GM20000 (cell line): ENCODE results near the gene TMEM220.
A peak's percentile ranks its signal among the peaks of the same experiment; 100 is the strongest.

Source experiments
- DNase-seq: peaks from one replicate; pipeline ENCODE4 v3.0.0; 2012; ENCODE audit warnings: low spot score
- CTCF ChIP-seq: IDR thresholded peaks from 2 replicates; pipeline ENCODE4 v1.5.1; 2012; ENCODE audit warnings: mild to moderate bottlenecking, control low read depth; ENCODE audit errors: extremely low read depth, missing control alignments

The TMEM220 gene

GRCh38 chr17:10687499-10687898 lies 42.3 kb downstream of the TMEM220 start:
- DNase-seq = no peak
- TF ChIP-seq CTCF = no peak

GRCh38 chr17:10683853-10684252 lies 46.0 kb downstream of the TMEM220 start:
- peak; percentile 16 for DNase-seq

GRCh38 chr17:10681866-10682446 lies 47.9 kb downstream of the TMEM220 start:
- no peak for TF ChIP-seq CTCF
- DNase-seq = no peak

More at GRCh38 chr17:10683853-10684252, 46.0 kb downstream of the TMEM220 start:
- TF ChIP-seq CTCF = peak; percentile 8

GRCh38 chr17:10674704-10675103 lies 55.1 kb downstream of the TMEM220 start:
- TF ChIP-seq CTCF = no peak
- no peak for DNase-seq

GRCh38 chr17:10673312-10673711 lies 56.5 kb downstream of the TMEM220 start:
- TF ChIP-seq CTCF = no peak
- DNase-seq = no peak

- TF ChIP-seq CTCF = no peak
- no peak for DNase-seq
Measured at GRCh38 chr17:10668775-10669174, 61.0 kb downstream of the TMEM220 start.

- no peak for DNase-seq
- no peak for TF ChIP-seq CTCF
Measured at GRCh38 chr17:10666906-10667305, 62.9 kb downstream of the TMEM220 start.
